Measurements from ENCODE around the gene DAGLB.
"Not testable (repeated sequence)": the region's sequence is repeated elsewhere in the genome, so short reads cannot be mapped to it uniquely, and the experiment has no call there.

Gene DAGLB

GRCh38 chr7:6399351-6399750 is 48.4 kb downstream of the DAGLB start:
- in situ Hi-C loops (cut with MboI; ENCODE audit: low pct_unique_long_range_greater_than_20kb, low sequenced_read_pairs, unreplicated experiment), result no loop called here
- TF ChIP-seq CTCF (IDR thresholded peaks at IDR 0.05; ENCODE audit: extremely low read depth, insufficient read depth, missing control alignments), result no peak
- DNase-seq (ENCODE audit: low spot score), result no peak

DNA sequence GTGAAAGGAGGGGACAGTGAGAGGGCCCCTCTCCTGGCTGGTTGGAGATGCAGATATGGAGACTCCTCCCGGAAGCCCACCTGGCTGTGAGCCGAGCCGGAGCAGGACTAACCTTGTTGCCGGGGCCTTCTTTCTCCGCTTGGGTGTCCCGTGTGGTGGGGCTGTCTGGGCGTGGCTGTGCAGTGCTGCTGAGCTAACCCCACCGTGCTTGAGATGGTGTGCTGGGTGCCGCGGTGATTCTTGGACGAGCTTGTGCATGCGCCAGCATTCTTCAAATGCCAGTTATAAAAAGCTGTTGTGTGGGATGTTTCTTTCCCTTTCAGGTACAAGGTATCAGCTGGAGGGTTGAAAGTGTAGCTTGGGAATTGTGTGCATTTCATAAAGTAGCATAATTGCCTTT is 48.8 kb downstream of the DAGLB start:
- in situ Hi-C loops (cut with MboI; ENCODE audit: low pct_unique_long_range_greater_than_20kb, low sequenced_read_pairs, unreplicated experiment), result no loop called here
- TF ChIP-seq CTCF (IDR thresholded peaks at IDR 0.05; ENCODE audit: extremely low read depth, insufficient read depth, missing control alignments), result no peak
- DNase-seq (ENCODE audit: low spot score), result no peak

GRCh38 chr7:6397759-6398495 is 49.8 kb downstream of the DAGLB start:
- in situ Hi-C loops (cut with MboI; ENCODE audit: low pct_unique_long_range_greater_than_20kb, low sequenced_read_pairs, unreplicated experiment); DNase-seq (ENCODE audit: low spot score): not testable (repeated sequence)

DNA sequence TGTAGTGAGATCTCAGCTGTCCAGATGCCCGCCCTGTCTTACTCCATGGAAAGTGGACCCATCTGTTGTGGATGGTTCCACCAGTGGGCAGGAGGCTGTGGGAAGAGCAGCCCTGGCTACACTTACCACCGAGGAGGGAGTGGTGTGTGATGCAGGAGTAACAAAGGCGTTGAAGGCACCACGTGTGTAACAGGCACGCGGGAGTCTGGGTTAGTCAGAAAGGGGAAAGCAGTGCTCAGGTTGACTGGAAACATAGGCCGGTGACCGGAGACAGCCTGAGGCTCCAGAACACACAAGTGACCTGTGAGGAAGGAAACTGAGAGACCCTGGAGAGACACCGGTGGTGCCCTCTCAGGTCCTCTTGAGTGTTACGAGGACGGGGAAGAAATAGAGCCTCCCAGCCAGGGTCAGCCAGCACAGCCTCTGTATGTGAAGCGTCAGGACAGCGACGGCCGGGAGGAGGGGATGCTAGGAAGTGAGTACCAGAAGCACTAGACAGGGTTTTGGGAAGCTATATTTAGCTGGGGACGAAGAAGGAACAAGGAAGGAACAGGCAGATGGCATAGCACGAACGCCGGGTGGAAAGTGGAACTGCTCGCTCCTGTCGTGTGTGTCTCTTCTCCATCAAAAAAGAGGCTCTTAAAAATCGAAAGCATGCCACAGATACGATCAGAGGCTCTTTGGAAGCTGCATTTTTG is 51.7 kb downstream of the DAGLB start:
- no peak for DNase-seq (ENCODE audit: low spot score)
- in situ Hi-C loops (cut with MboI; ENCODE audit: low pct_unique_long_range_greater_than_20kb, low sequenced_read_pairs, unreplicated experiment), result no loop called here
- TF ChIP-seq CTCF (IDR thresholded peaks at IDR 0.05; ENCODE audit: extremely low read depth, insufficient read depth, missing control alignments), result no peak

DNA sequence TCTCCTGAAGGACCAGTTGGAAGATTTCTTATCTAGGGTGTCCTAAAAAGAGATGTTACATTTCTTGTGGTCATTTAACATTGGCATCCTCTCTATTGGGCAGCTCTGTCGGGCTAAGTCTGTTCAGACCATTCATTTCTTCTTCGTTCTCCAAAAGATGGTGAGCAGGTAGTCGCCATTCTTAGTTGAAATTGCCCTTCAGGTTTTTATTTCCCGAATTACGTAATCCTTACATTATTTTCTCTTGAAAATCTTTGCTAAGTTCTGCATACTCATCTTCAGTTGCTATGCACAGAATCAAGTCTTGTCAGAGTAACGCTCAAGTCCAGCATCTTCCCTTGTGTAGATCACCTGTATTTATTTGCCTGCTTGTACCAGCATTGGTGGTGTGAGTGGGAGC is 53.6 kb downstream of the DAGLB start:
- no peak for DNase-seq (ENCODE audit: low spot score)
- no peak for TF ChIP-seq CTCF (IDR thresholded peaks at IDR 0.05; ENCODE audit: extremely low read depth, insufficient read depth, missing control alignments)
- in situ Hi-C loops (cut with MboI; ENCODE audit: low pct_unique_long_range_greater_than_20kb, low sequenced_read_pairs, unreplicated experiment), result no loop called here

GRCh38 chr7:6393667-6394056 is 54.1 kb downstream of the DAGLB start:
- no peak for TF ChIP-seq CTCF (IDR thresholded peaks at IDR 0.05; ENCODE audit: extremely low read depth, insufficient read depth, missing control alignments)
- DNase-seq (ENCODE audit: low spot score), result no peak
- in situ Hi-C loops (cut with MboI; ENCODE audit: low pct_unique_long_range_greater_than_20kb, low sequenced_read_pairs, unreplicated experiment), result no loop called here

All from GM13977 (cell line).